Jurkat, Clone E6-1 (cell line): ENCODE results near the gene SCAF8.
A peak's percentile ranks its signal among the peaks of the same experiment; 100 is the strongest.
"Not testable (repeated sequence)": the region's sequence is repeated elsewhere in the genome, so short reads cannot be mapped to it uniquely, and the experiment has no call there.

Source experiments
- DNase-seq: peaks from one replicate; pipeline ENCODE4 v3.0.0-alpha.2; 2011; ENCODE audit warnings: low read depth, low spot score
- H3K4me3 ChIP-seq: 2 replicates; pipeline ENCODE4 v1.5.1; 2011; ENCODE audit warnings: mild to moderate bottlenecking, low read length, control low read depth, moderate library complexity

The SCAF8 gene

DNA sequence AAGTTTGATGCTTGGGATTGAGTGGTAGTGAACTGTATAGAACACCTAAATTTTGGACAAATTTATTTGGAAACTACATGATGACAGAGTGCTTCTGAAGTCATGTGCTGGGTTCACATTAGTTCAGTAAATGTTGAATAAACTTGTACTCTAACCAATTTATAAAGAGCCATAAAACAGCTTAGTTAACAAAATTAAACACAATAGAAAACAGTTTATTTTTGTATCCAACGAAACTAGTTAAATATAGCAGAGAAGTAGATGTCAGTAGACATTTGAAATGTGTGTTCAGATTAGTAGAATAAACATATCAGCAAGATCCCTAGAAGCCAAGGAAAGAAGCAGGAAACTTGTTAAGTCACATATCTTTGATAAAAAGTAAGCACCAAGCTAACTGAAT is 32.1 kb downstream of the SCAF8 start:
- no peak overlapping the region for H3K4me3 ChIP-seq
- DNase-seq: no peak

DNA sequence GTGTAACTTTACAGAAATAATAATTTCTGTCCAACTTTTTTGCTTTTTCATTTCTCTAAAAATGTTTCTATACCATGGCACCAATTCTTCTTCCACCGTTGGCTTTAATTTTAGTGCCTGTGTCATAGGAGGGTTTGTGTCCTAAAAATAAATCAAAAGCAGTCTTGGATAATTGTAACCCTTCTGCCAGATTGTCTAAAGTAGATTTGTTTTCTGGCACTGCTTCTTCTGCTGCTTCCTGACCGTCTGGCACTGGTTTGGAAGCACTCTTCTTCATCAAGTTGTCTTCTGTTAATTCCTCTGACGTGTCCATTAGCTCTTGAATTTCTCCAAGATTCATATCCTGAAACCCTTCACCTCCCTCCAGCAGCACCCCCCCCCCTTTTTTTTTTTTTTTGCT is 33.1 kb downstream of the SCAF8 start:
- H3K4me3 ChIP-seq: no peak overlapping the region
- DNase-seq: no peak

DNA sequence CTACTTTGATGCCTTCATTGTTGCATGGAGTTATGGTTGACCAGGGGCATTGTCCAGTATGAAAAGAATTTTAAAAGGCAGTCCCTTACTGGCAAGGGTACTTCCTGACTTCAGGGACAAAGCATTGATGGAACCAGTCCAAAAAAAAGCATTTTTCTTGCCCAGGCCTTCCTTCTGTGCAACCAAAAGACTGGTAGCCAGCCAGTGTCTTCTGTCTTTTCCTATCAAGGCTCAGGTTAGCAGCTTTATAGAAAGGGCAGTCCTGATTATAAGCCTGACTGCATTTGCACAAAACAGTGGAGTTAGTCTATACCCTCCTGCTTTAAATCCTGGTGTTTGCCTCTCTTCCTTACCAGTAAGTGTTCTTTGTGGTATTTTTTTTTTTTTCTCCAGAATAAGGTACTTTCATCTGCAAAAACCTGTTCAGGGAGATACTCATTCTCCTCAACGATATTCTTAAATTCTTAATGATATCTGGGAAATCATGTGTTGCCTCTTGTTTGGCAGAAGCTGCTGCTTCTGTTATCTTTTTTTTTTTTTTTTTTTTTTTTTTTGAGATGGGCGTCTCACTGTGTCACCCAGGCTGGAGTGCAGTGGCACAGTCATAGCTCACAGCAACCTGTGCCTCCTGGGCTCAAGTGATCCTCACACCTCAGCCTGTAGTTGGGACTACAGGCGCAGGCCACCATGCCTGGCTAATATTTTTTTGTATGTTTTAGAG is 33.9 kb downstream of the SCAF8 start:
- no peak for DNase-seq
- no peak overlapping the region for H3K4me3 ChIP-seq

DNA sequence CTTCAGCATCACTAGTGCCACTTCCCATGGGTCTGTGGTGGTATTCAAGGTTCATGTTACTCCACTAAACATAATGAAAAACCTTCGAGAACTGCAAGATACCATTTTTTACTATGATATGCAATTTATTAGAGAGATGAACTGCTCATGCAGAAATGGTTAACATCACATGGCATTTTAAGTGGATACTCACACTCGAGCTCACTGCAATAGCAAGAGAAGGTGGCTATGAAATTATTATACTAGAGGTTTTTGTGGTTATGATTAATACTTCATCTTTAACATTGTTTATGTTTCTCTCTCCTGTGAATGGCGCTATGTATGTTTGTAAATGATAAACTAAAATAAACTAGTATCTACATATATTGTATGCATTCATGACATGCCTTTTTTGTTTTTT is 35.1 kb downstream of the SCAF8 start:
- no peak for DNase-seq
- no peak overlapping the region for H3K4me3 ChIP-seq

DNA sequence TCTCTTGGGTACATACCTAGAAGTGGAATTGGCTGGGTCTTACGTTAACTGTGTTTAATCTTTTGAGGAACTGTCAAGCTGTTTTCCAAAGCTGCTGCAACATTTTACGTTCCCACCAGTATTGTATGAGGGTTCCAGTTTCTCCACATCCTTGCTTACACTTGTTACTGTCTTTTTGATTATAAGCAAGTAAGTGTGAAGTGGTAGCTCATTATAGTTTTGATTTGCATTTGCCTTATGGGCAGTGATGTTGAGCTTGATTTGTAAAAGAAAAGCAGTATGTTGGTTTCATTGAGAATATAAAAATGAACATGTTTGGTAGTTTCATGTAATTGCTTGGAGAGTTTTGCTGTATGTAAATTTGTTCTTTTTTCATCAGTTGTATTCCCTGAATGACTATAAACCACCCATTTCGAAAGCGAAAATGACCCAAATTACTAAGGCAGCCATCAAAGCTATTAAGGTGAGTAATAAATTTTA is 40.4 kb downstream of the SCAF8 start:
- H3K4me3 ChIP-seq: no peak overlapping the region
- no peak for DNase-seq

DNA sequence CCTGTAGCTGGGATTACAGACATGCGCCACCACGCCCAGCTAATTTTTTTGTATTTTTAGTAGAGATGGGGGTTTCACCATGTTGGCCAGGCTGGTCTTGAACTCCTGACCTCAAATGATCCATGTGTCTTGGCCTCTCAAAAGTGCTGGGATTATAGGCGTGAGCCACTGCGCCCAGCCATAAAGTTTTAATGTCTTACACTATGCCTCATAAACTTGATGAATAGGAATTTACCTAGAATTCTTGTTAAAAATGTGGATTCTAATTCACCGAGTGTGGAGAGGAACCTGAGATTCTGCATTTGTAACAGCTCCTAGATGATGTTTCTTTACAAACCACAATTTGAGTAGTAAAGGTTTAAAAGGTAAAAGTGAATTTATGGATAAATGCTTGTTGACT is 45.9 kb downstream of the SCAF8 start:
- not testable (repeated sequence) for H3K4me3 ChIP-seq, DNase-seq

DNA sequence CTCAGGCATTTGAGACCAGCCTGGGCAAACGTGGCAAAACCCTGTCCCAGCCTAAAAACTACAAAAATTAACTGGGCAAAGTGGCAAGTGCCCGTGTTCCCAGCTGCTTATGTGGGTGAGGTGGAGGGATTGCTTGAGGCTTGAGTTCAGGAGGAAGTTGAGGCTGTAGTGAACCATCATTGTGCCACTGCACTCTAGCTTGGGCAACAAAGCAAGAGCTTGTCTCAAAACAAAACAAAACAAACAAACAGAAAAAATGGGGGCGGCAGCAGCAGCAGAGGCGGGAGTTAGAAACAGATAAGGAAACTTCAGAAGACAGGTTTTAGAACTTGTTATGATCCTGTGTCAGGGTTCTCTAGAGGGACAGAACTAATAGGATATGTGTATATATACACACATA is 49.0 kb downstream of the SCAF8 start:
- DNase-seq: no peak
- H3K4me3 ChIP-seq: no peak overlapping the region

DNA sequence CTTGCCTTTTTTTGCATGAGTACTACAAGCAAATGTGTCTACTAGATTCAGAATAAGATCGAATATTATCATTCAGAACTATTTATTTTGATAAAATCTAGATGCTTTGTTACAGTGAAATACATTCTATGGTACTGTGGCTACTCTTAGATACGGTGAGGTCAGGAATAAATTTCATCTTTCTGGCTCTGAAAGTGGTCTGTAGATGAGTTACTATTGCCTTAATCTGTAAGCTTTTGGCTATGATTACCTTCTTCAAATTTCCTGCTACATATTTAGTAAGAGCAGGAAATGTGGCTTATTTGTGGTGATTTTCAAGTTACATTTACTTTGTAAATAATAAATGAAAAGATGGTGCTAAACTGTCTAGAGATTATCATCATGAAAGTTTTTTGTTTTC is 50.0 kb downstream of the SCAF8 start:
- no peak overlapping the region for H3K4me3 ChIP-seq
- no peak for DNase-seq

DNA sequence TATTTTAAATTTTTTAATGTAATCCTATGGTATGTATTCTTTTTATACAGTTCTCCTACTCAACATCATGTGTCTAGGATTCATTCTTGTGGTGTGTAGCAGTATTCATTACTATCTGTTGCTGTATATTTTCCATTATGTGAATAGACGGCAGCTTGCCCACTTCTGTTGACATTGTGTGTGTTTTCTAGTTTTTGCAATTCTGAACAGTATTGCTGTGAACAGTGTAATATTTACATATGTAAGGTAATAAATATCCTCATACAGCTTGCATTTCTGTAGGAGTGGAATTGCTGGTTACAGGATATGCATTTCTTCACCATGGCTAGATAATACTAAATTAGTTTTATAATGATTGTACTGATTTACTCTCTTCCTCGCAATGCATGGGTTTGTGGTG is 51.9 kb downstream of the SCAF8 start:
- no peak for DNase-seq
- H3K4me3 ChIP-seq: no peak overlapping the region

DNA sequence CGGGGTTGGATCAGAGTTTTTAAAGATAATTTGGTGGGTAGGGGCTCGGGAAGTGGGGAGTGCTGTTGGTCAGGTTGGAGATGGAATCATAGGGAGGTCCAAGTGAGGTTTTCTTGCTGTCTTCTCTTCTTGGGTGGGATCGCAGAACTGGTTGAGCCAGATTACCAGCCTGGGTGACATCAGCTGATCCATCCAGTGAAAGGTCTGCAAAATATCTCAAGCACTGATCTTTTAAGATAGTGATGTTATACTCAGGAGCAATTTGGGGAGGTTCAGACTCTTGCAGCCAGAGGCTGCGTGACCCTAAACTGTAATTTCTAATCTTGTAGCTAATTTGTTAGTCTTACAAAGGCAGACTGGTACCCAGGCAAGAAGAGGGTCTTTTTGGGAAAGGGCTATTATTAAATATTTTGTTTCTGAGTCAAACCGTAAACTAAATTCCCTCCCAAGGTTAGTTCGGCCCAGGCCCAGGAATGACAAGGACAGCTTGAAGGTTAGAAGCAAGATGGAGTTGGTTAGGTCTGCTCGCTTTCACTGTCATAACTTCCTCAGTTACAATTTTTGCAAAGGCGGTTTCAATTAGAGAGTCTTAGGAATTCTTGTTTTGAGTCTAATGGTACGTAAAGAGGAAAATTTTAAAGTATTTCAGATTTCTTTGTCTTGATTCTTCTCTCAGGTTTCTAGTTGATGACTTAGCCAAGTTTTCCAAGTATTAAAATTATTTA is 53.1 kb downstream of the SCAF8 start:
- no peak overlapping the region for H3K4me3 ChIP-seq
- DNase-seq: no peak

DNA sequence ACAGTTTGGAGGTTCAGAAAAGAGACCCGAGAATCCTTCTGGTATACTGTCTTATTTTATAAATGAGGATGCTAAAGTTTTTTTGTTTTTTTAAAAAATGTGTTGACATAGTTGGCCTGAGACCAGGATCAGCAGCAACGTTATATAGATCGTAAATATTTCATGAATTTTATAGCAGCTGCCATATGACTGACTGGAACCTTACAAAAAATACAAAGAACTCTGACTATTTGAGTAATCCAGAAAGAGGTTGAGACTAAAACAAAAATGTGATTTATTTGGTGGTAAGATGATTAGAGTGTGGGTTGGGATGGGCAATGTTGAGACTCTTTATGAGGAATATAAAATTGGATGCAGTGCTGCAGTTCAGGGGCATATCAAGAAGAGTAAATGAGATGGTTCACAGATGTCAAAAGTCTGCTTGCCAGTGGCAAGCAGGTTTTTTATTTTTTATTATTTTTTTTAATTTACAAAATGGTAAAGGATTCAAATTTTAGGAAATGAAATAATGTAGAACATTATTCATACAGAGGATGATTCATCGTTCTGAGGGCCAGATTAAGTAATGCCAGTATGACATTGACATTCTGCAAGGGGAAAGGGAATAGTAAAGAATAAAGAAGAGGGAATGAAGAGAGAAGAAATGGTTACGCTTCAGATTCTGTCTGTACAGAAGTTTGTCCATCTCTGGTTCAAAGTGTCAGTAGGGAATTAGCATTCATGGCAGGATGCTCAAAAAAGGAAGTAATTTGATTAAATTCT is 58.5 kb downstream of the SCAF8 start:
- DNase-seq: no peak
- no peak overlapping the region for H3K4me3 ChIP-seq

DNA sequence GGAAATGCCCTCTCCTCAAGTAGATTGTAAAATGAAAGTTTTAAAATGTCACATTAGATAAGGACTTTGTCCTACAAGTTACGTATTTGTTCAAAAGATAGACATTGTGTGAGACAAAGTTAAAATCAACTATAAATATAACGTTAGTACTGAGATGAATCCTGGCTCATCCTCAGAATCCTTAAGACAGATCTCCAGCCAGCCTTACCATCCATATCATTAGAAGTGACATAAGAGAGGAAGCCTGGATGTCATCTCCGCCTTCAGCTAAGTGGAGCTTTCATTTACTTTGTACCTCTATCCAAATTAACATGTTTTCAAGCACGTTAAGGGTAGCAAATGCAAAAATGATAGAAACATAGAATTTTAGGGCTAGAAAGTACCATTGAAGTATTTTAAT is 59.1 kb downstream of the SCAF8 start:
- DNase-seq: no peak
- no peak overlapping the region for H3K4me3 ChIP-seq

DNA sequence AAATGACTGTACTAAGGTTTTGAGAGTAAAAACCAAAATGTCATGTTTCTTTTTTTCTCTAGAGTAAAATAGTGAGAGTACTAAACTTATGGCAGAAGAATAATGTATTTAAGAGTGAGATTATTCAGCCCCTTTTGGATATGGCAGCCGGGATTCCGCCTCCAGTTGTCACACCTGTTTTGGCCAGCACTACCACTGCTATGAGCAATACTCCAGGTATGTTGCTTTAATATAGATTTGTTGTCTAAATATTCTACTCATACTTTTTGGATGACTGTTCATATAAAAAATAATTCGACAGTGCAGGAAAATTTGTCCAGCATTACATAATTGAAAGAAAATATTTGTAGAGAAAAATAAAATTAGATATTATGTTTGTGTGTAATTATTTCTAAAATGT is 59.5 kb downstream of the SCAF8 start:
- H3K4me3 ChIP-seq: no peak overlapping the region
- DNase-seq: no peak

DNA sequence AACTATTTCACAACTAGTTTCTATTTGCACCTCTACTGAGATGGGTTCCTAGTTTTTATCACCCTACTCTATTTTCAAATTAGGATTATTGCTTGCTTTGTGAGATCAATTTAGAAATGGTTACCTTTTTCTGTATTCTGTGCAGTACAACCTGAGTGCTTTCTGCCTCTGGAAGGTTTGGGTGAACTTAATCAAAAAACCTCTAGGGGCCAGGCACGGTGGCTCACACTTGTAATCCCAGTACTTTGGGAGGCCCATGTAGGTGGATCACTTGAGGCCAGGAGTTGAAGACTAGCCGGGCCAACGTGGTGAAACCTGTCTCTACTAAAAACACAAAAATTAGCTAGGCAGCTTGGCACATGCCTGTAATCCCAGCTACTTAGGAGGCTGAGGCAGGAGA is 63.3 kb downstream of the SCAF8 start:
- no peak for DNase-seq

DNA sequence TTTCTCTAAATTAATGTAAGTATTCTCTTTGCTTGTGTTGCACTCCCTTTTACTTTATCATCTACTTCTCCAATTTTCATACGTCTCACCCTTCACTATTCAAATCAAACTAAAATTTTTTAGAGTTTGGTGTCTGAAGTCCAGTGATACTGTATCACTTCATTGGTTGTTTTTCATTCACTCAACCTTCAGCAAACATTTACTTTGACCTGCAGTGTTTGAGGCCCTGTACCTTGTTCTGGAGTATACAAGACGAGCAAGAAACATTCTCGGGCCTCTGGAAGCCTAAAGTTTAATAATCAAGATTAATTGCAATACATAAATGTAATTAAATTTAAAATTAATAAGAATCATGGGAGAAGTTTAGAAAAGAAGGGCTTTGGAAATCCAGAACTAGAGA is 64.6 kb downstream of the SCAF8 start:
- no peak for DNase-seq

More for the DNA sequence above, 63.3 kb downstream of the SCAF8 start:
- H3K4me3 ChIP-seq: no peak overlapping the region

DNA sequence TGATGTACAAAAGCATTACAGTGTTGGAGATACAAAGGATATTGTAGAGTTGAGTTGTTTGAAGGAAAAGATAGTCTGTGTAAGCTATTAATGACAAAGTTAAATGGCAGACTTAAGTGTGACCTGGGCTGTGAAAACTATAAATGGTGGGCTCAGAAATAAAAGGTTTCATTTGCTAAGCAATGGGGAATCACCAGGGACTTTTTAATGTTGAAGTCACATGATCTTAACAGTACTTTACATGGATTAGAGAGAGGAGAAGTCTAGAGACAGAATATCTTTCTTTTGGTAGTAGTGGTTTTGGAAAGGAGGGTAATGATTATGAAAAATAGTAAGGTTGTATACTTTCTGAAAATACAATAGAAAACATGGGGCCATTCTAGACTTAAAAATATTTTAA is 67.1 kb downstream of the SCAF8 start:
- no peak for DNase-seq
- H3K4me3 ChIP-seq: no peak overlapping the region

More for the DNA sequence above, 64.6 kb downstream of the SCAF8 start:
- H3K4me3 ChIP-seq: no peak overlapping the region

DNA sequence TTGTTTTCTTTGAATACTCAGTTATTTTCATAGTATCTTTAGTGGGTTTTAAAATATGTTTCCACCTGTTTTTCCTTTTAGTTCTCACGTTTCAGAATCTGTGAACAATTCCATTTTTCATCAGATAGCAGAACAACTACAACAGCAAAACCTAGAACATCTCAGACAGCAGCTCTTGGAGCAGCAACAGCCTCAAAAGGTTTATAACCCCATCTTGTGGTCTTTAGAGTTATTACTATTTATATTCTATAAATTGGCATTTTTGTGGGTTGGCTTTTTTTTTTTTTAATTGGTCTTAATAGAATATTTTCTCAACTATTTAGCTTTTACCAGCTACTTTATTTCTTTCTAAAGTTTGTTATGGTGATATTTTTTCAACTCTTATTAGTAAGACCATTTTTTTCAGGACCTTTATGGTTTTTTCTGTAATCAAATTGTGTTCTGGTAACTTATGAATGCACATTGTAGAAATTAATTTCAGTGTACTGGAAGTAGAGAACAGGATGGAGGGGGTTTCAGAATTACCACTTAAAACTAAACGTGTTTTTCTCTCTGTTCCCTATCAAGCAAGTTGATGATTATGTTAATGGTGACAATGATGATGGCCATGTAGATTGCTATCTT is 72.2 kb downstream of the SCAF8 start:
- no peak overlapping the region for H3K4me3 ChIP-seq
- peak; percentile 18 for DNase-seq

DNA sequence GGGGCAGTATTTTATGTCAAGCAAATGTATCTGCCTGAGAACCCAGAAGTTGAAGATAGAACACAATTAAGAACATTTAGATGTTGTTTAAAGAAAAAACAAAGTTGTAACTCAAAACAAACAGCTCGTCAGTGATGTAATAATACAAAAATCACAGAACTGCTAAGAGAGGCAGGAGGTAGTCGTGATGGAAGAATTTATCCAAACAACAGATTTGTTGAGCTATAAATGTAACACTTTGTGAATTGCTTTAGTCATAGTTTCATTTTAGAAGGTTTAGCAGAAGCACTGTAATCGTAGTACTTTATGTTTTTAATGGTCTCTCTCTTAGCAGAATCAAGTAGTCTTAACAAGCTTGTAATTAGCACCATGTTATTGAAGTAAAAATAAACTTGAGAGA is 73.6 kb downstream of the SCAF8 start:
- H3K4me3 ChIP-seq: no peak overlapping the region
- DNase-seq: no peak

DNA sequence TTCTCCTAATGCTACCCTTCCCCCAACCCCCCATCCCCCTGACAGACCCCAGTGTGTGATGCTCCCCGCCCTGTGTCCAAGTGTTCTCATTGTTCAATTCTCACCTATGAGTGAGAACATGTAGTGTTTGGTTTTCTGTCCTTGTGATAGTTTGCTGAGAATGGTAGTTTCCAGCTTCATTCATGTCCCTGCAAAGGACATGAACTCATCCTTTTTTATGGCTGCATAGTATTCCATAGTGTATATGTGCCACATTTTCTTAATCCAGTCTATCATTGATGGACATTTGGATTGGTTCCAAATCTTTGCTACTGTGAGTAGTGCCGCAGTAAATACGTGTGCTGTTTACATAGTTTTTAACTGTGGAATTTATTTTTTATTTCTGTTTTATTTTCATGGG is 78.4 kb downstream of the SCAF8 start:
- not testable (repeated sequence) for DNase-seq, H3K4me3 ChIP-seq

DNA sequence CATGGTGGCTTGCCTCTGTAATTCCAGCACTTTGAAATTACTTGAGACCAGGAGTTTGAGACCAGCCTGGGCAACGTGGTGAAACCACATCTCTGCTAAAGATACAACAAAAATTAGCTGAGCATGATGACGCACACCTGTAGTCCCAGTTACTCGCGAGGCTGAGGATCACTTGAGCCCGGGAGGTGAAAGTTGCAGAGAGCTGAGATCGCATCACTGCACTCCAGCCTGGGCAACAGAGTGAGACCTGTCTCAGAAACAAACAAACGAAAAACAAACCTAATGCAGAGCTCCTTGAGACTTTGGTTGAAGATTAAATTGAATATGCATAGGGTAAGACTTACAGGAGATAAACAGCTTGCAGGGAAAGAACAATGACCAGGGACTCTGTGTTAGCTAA is 80.8 kb downstream of the SCAF8 start:
- H3K4me3 ChIP-seq: no peak overlapping the region

More for the DNA sequence above, 80.8 kb downstream of the SCAF8 start:
- no peak for DNase-seq
